ENCODE measurements around the gene STEAP4. TPM values are rescaled to one million over a fixed set of nuclear protein-coding genes. Genes with fewer than 3 reads are reported as not detected.

The STEAP4 gene
- total RNA-seq, 2 donors from 2014 or later: not detected

- no peak overlapping the region for H3K27ac Mint-ChIP-seq
- ATAC-seq: no peak
Observed at GRCh38 chr7:88321694-88322093, 15.0 kb upstream of the STEAP4 start.

GRCh38 chr7:88318196-88318595 is 11.5 kb upstream of the STEAP4 start:
- no peak for DNase-seq (ENCODE audit: low spot score in 2 of 2)
- H3K36me3 Mint-ChIP-seq: peaks cover 0 to 2% of the 10 kb centered on the region in 2 donors
- no peak for ATAC-seq

More at GRCh38 chr7:88321694-88322093, 15.0 kb upstream of the STEAP4 start:
- Mint-ChIP-seq H3K36me3 (peaks cover 0 to 8% of the 10 kb centered on the region in 2 donors), H3K9me3 (no peaks in the 10 kb centered on the region)
- no peak for DNase-seq (ENCODE audit: low spot score in 2 of 2)

GRCh38 chr7:88317422-88317821 is 10.7 kb upstream of the STEAP4 start:
- Mint-ChIP-seq H3K9me3 (no peaks in the 10 kb centered on the region), H3K27ac (no peak overlapping the region), H3K36me3 (no peaks in the 10 kb centered on the region)
- ATAC-seq (no peak), DNase-seq (ENCODE audit: low spot score in 2 of 2) (no peak)

More at GRCh38 chr7:88318196-88318595, 11.5 kb upstream of the STEAP4 start:
- Mint-ChIP-seq H3K27ac (no peak overlapping the region), H3K9me3 (no peaks in the 10 kb centered on the region)

- Mint-ChIP-seq H3K9me3 (no peaks in the 10 kb centered on the region), H3K27ac (no peak overlapping the region), H3K36me3 (no peaks in the 10 kb centered on the region)
- ATAC-seq: no peak
- no peak for DNase-seq (ENCODE audit: low spot score in 2 of 2)
Observed at GRCh38 chr7:88316456-88316855, 9.8 kb upstream of the STEAP4 start.

- H3K36me3 Mint-ChIP-seq: no peaks in the 10 kb centered on the region
Observed at GRCh38 chr7:88315522-88315921, 8.8 kb upstream of the STEAP4 start.

GRCh38 chr7:88314061-88314491 is 7.4 kb upstream of the STEAP4 start:
- DNase-seq (ENCODE audit: low spot score in 2 of 2) (no peak), ATAC-seq (no peak)
- no peaks in the 10 kb centered on the region for H3K9me3 Mint-ChIP-seq
- no peak overlapping the region for H3K27ac Mint-ChIP-seq
- no peaks in the 10 kb centered on the region for H3K36me3 Mint-ChIP-seq

More at GRCh38 chr7:88315522-88315921, 8.8 kb upstream of the STEAP4 start:
- ATAC-seq (no peak), DNase-seq (ENCODE audit: low spot score in 2 of 2) (no peak)
- no peaks in the 10 kb centered on the region for H3K9me3 Mint-ChIP-seq
- H3K27ac Mint-ChIP-seq: no peak overlapping the region

GRCh38 chr7:88312061-88312663 is 5.5 kb upstream of the STEAP4 start:
- H3K36me3 Mint-ChIP-seq: no peaks in the 10 kb centered on the region
- DNase-seq (ENCODE audit: low spot score in 2 of 2) (no peak), ATAC-seq (no peak)
- H3K27ac Mint-ChIP-seq: no peak overlapping the region
- H3K9me3 Mint-ChIP-seq: no peaks in the 10 kb centered on the region

- no peak overlapping the region for H3K27ac Mint-ChIP-seq
- DNase-seq (ENCODE audit: low spot score in 2 of 2) (no peak), ATAC-seq (no peak)
- no peaks in the 10 kb centered on the region for H3K36me3 Mint-ChIP-seq
- H3K9me3 Mint-ChIP-seq: no peaks in the 10 kb centered on the region
Observed at GRCh38 chr7:88311675-88312036, 5.0 kb upstream of the STEAP4 start.

- DNase-seq (ENCODE audit: low spot score in 2 of 2) (no peak), ATAC-seq (no peak)
- H3K27ac Mint-ChIP-seq: no peak overlapping the region
- no peaks in the 10 kb centered on the region for H3K9me3 Mint-ChIP-seq
- H3K36me3 Mint-ChIP-seq: no peaks in the 10 kb centered on the region
Observed at GRCh38 chr7:88310956-88311674, 4.4 kb upstream of the STEAP4 start.

GRCh38 chr7:88309819-88310218 is 3.1 kb upstream of the STEAP4 start:
- ATAC-seq: no peak
- Mint-ChIP-seq H3K9me3 (no peaks in the 10 kb centered on the region), H3K36me3 (no peaks in the 10 kb centered on the region), H3K27ac (no peak overlapping the region)
- no peak for DNase-seq (ENCODE audit: low spot score in 2 of 2)

GRCh38 chr7:88307823-88308222 is 1.1 kb upstream of the STEAP4 start:
- DNase-seq (ENCODE audit: low spot score in 2 of 2) (no peak), ATAC-seq (no peak)
- Mint-ChIP-seq H3K27ac (no peak overlapping the region), H3K9me3 (no peaks in the 10 kb centered on the region), H3K36me3 (no peaks in the 10 kb centered on the region)

GRCh38 chr7:88307412-88307811 is 718 bp upstream of the STEAP4 start:
- ATAC-seq (no peak), DNase-seq (ENCODE audit: low spot score in 2 of 2) (no peak)
- no peaks in the 10 kb centered on the region for H3K9me3 Mint-ChIP-seq
- H3K27ac Mint-ChIP-seq: no peak overlapping the region
- no peaks in the 10 kb centered on the region for H3K36me3 Mint-ChIP-seq

- ATAC-seq: no peak
- Mint-ChIP-seq H3K9me3 (no peaks in the 10 kb centered on the region), H3K36me3 (no peaks in the 10 kb centered on the region), H3K27ac (no peak overlapping the region)
- no peak for DNase-seq (ENCODE audit: low spot score in 2 of 2)
Observed at GRCh38 chr7:88305044-88305443, 1.6 kb downstream of the STEAP4 start.

- no peaks in the 10 kb centered on the region for H3K9me3 Mint-ChIP-seq
- H3K27ac Mint-ChIP-seq: no peak overlapping the region
- H3K36me3 Mint-ChIP-seq: no peaks in the 10 kb centered on the region
- ATAC-seq (no peak), DNase-seq (ENCODE audit: low spot score in 2 of 2) (no peak)
Observed at GRCh38 chr7:88302486-88302885, 4.2 kb downstream of the STEAP4 start.

GRCh38 chr7:88301924-88302323 is 4.8 kb downstream of the STEAP4 start:
- Mint-ChIP-seq H3K36me3 (no peaks in the 10 kb centered on the region), H3K9me3 (no peaks in the 10 kb centered on the region), H3K27ac (no peak overlapping the region)
- DNase-seq (ENCODE audit: low spot score in 2 of 2) (no peak), ATAC-seq (no peak)

- DNase-seq (ENCODE audit: low spot score in 2 of 2) (no peak), ATAC-seq (no peak)
- Mint-ChIP-seq H3K27ac (no peak overlapping the region), H3K9me3 (no peaks in the 10 kb centered on the region), H3K36me3 (no peaks in the 10 kb centered on the region)
Observed at GRCh38 chr7:88300401-88300945, 6.2 kb downstream of the STEAP4 start.

- ATAC-seq (no peak), DNase-seq (ENCODE audit: low spot score in 2 of 2) (no peak)
- H3K9me3 Mint-ChIP-seq: no peaks in the 10 kb centered on the region
- H3K27ac Mint-ChIP-seq: no peak overlapping the region
- H3K36me3 Mint-ChIP-seq: no peaks in the 10 kb centered on the region
Observed at GRCh38 chr7:88299126-88299525, 7.6 kb downstream of the STEAP4 start.

GRCh38 chr7:88293866-88294265 is 12.8 kb downstream of the STEAP4 start:
- DNase-seq (ENCODE audit: low spot score in 2 of 2): no peak
- Mint-ChIP-seq H3K9me3 (no peaks in the 10 kb centered on the region), H3K27ac (no peak overlapping the region), H3K36me3 (no peaks in the 10 kb centered on the region)
- ATAC-seq: no peak
